Measurements from ENCODE around the gene TPR.
"Not testable (repeated sequence)": the region's sequence is repeated elsewhere in the genome, so short reads cannot be mapped to it uniquely, and the experiment has no call there.

TPR gene

GRCh38 chr1:186375152-186375928 lies at the start of gene TPR, which contains the start of gene ODR4:
Gene TPR, minus strand, starts transcription at chr1:186375253. Its CDS starts 225 bp downstream, at chr1:186375028.
Gene ODR4, plus strand, starts transcription at chr1:186375838. Its CDS starts 3,948 bp downstream, at chr1:186379786.
- peak; percentile 98 for DNase-seq

DNA sequence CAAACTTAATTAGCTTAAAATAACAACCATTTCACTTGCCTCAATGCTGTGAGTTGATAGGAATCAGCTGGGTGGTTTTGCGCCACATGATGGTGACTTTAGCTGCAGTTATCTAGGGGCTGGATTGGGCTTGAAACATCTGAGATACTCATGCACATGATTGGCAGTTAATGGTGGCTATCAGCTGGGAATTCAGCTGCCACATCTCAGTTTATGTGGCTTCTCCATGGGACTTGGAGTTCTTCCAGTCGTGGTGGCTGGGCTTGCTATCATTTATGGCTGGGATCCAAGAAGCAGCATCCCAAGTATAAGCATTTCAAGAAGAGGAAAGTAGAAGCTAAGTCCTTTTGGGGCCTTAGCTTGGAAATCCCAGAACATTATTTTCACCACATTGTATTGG lies 49.5 kb upstream of the TPR start:
- no peak for DNase-seq

- DNase-seq, result no peak
Measured at GRCh38 chr1:186421446-186421845, 46.4 kb upstream of the TPR start.

GRCh38 chr1:186420923-186421322 lies 45.9 kb upstream of the TPR start:
- no peak for DNase-seq

GRCh38 chr1:186420311-186420710 lies 45.3 kb upstream of the TPR start:
- DNase-seq, result no peak

DNA sequence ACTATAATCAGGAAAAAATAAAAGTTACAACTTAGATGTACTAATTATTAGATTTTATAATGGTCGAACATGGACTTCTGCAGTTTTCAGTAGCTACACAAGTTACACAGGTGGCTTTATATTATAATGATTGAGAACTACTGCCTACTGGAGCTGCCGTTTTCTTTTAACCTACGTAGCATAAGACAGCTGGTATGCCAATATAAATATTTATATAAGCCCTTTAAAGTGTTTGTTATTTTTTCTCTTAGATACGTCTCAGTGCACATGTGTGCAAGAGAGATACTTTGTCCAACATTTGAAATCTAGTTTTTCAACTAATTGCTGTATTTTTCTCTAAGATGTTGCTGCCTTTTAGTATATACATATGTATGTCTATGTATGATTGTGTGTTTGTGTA lies 43.5 kb upstream of the TPR start:
- no peak for DNase-seq

DNA sequence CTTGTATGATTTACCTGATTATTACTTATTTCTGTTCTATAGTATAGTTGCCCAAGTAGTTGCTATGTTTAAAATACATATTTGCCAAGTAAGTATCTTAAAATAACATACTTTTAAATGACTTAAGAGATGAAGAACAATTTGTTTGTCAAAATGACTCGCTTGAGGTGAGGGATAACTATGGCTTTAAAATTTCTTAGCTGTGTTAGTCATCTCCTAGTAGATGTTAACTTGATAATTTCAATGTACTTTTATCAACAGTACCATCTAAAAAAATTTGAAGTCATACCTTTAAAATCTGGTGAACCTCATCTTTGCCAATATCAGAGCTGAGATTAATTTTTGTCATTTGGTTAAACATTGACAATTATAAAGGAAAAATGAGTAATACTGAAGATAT lies 38.3 kb upstream of the TPR start:
- no peak for DNase-seq

DNA sequence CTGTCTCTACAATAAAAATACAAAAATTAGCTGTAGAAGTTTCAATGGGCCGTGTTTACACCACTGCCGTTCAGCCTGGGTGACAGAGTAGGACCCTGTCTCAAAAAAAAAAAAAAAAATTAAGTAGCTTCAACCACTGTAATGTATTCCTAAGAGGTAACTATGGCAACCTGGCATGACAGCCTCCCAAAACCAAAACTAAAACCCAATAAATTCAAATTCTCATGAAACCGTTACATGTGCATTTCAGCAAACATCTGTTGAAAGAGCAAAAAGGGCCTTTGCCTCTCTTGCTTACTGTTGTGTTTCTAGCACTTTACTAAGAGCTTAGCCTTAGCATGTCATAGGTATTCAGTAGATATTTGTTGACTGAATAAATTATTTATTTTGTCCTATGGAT lies 34.0 kb upstream of the TPR start:
- no peak for DNase-seq

GRCh38 chr1:186404454-186405051 lies 29.5 kb upstream of the TPR start:
- DNase-seq, result peak; percentile 51

- no peak for DNase-seq
Measured at GRCh38 chr1:186403632-186404031, 28.6 kb upstream of the TPR start.

- DNase-seq, result not testable (repeated sequence)
Measured at GRCh38 chr1:186401446-186401845, 26.4 kb upstream of the TPR start.

DNA sequence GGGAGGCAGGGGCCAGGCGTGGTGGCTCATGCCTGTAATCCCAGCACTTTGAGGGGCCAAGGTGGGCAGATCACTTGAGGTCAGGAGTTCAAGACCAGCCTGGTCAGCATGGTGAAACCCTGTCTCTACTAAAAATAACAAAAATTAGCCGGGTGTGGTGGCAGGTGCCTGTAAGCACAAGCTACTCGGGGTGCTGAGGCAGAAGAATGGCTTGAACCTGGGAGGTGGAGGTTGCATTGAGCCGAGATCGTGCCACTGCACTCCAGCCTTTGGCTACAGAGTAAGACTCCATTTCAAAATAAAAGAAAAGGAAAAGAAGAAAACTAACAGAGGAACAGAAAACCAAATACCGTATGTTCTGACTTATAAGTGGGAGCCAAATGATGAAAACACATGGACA lies 17.7 kb upstream of the TPR start:
- not testable (repeated sequence) for DNase-seq

- no peak for DNase-seq
Measured at GRCh38 chr1:186391841-186392240, 16.8 kb upstream of the TPR start.

- no peak for DNase-seq
Measured at GRCh38 chr1:186390925-186391324, 15.9 kb upstream of the TPR start.

DNA sequence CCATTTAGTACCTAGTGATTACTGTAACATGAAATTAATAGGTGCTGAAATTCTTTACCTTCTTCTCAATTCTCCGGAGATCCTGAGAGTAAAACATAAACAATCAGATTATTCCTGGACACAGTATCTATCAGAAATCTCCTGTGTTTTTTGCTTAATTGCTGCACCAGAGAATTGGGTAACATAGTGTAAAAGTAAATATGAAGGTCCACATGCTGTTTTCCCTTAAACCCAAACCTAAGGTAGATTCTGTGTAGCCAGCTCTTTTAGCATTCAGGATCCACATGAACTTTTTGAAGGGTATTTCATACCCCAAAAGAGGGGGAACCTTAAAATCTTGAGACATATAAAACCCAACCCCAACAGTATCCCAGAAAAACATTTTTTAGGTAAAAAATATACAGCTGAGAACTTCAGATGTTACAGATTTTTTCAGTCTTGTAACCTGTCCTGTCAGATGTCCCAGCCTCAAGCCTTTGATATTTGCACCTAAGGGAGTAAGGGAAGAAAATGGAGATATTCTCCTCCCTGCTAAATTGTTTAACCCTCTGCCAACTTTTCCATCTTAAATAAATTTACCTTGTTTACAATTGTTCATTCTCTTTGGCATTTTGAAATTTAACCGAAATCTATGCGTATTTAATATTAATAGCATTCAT lies 11.8 kb upstream of the TPR start:
- no peak for DNase-seq

DNA sequence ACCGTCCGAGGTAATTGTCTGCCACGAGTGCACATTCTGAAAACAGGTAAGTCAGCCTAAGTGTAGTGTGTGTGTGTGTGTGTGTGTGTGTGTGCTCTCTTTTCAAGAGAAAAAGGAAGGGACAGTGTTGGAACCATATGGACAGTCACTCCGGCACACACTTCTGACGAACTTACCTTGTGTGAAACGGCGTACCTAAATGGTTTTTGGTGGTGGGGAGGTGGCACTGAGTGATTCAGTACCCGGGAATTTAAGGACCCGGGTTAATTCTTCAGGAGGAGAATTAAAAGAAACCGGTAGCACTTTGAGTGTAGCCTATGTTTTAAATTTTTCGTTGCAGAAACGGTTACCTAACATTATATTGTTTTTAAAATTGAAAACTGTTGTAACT lies 871 bp upstream of the TPR start:
- DNase-seq, result no peak

GRCh38 chr1:186374303-186375151 lies 526 bp downstream of the TPR start:
- DNase-seq, result no peak

- not testable (repeated sequence) for DNase-seq
Measured at GRCh38 chr1:186347837-186348691, 27.0 kb downstream of the TPR start.

GRCh38 chr1:186340772-186341171 lies 34.3 kb downstream of the TPR start:
- no peak for DNase-seq

DNA sequence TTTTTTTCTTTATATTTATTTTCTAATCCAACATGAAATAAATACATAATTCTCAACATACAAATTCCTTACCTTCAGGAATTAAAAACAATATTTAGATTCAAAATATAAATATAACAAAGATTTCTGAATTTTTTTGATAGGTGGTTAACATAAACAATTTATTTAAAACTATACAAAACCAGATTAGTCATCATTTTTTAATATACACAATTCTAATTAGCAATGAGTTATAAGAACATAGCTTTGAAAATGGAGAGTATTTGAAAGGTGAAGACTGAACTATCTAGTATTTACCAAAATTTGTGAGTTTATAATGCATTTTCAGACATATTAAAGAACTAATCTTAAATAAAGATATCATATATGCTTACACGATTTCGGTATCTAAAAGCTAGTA lies 37.5 kb downstream of the TPR start:
- no peak for DNase-seq

DNA sequence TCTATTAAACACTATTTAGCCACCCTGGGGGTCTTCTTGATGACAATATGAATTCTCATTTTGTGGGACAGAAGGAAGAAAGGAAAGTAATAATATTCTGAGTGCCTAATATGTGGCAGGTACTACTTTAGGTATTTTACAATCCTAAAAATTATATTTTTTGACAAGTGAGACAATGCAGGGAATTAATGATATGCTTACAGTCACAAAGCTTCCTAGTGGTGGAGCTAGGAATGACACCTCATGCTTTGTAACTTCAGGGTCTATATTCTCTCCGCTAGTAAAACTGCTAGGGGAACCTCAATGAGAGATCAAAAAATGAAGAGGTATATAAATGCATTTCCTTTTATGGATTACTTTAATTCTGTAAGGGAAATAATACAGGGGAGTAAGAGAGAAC lies 44.3 kb downstream of the TPR start:
- DNase-seq, result no peak

DNA sequence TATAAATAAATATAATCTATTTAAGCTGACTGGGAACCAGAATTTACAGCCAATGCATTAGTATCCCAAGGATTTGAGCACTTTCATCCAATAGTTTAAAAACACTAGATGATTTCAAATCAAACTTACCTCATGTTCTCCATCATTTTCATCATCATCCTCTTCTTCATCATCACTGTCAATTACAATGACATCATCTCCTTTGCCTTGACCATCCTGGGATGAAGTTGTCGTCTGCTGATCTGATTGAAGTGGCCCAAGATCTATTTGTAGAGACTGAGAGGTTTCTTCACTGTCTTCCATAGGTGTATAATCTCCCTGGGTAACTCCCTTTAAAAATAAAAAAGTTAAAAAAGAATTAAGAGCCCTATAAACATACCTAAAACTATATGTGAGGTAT lies 47.7 kb downstream of the TPR start:
- DNase-seq, result no peak

All from NCI-H1694 (cell line).